Sigmoid colon (tissue), 7 donors: Measurements from ENCODE around the gene P3R3URF. TPM values are rescaled to one million over a fixed set of nuclear protein-coding genes. Genes with fewer than 3 reads are reported as not detected.
A peak's percentile ranks its signal among the peaks of the same experiment; 100 is the strongest.

Source experiments
- DNase-seq: peaks from one replicate; pipeline ENCODE4 v3.0.0-alpha.2; 2019
- H3K27ac ChIP-seq, 4 donors: fragments of 200-600 bp; sonication (generic); one replicate each; pipeline ENCODE4 v1.5.1; 2016 to 2019; ENCODE audit warnings: mild to moderate bottlenecking in 1 of 4
- H3K27me3 ChIP-seq, 3 donors: fragments of 200-600 bp; sonication (generic); one replicate each; pipeline ENCODE4 v1.5.1; 2019; ENCODE audit warnings: mild to moderate bottlenecking in 1 of 3
- H3K36me3 ChIP-seq, 4 donors: fragments of 200-600 bp; sonication (generic); one replicate each; pipeline ENCODE4 v1.5.1; 2016 to 2019
- H3K4me1 ChIP-seq, 4 donors: fragments of 200-600 bp; sonication (generic); one replicate each; pipeline ENCODE4 v1.5.1; 2017 to 2019
- H3K4me3 ChIP-seq, 4 donors: fragments of 200-600 bp; sonication (generic); one replicate each; pipeline ENCODE4 v1.5.1; 2017 to 2019; ENCODE audit warnings: mild to moderate bottlenecking in 2 of 4, moderate library complexity in 1 of 4
- H3K9me3 ChIP-seq, 4 donors: fragments of 200-600 bp in 3 of 4; sonication (generic) in 3 of 4; one replicate each; pipeline versions ENCODE4 v1.5.1 to v1.6.1; 2013 to 2019
- EP300 ChIP-seq, 4 donors: sonication (generic); formaldehyde crosslinking; IDR thresholded peaks; one replicate each; pipeline ENCODE4 v1.6.1; 2017; ENCODE audit warnings: antibody characterized with exemption in 4 of 4
- POLR2A ChIP-seq, 2 donors: fragments of 450-650 bp; IDR thresholded peaks; one replicate each; pipeline ENCODE4 v1.6.1; 2016; ENCODE audit warnings: antibody characterized with exemption in 2 of 2, mild to moderate bottlenecking in 2 of 2, moderate library complexity in 2 of 2
- POLR2AphosphoS5 ChIP-seq, 4 donors: sonication (generic); formaldehyde crosslinking; IDR thresholded peaks; one replicate each; pipeline ENCODE4 v1.6.1; 2017; ENCODE audit warnings: antibody characterized with exemption in 4 of 4
- WGBS, 2 donors: extraction: QIAGEN DNeasy Blood & Tissue Kit; methylation state at CpG; one replicate each; pipeline ENCODE4 v1.1.7; 2013; 5-methylcytosine and 5-hydroxymethylcytosine counted together
- intact Hi-C: fragments of 100-400 bp; cut with DNase I; formaldehyde crosslinking; loops from one replicate; pipeline ENCODE4 v1.15.1; 2023
- polyA plus RNA-seq, 3 donors: library from polyadenylated mRNA; stranded (reverse); fragments of 200-250 nt; gene quantifications; one replicate each; pipeline ENCODE4 v1.2.3, GENCODE V29; 2013
- small RNA-seq, 3 donors: library from RNA; depleted of rRNA; stranded (forward); fragments of <200 nt; gene quantifications; one replicate each; pipeline ENCODE3, GENCODE V24; 2016
- total RNA-seq, 4 donors: library from RNA; depleted of rRNA; stranded (reverse); fragments of >200 nt; gene quantifications; one replicate each; pipeline ENCODE4 v1.1.0, GENCODE V29; 2016
- TF ChIP-seq, protein P1 (sequence below), 4 experiments: fragments of 450-650 bp in 3 of 4; fragments of 200-600 bp in 1 of 4; IDR thresholded peaks; one replicate each; pipeline ENCODE4 v1.5.1; 2016 to 2019; ENCODE audit warnings: antibody characterized with exemption in 4 of 4, mild to moderate bottlenecking in 3 of 4, moderate library complexity in 2 of 4
- donor health status: healthy with polysubstance abuse.
- donor health status: Bipolar disorder and iron deficiency.
- donor health status: healthy.

The P3R3URF gene
- total and polyA plus RNA-seq, 7 donors = not detected

DNA sequence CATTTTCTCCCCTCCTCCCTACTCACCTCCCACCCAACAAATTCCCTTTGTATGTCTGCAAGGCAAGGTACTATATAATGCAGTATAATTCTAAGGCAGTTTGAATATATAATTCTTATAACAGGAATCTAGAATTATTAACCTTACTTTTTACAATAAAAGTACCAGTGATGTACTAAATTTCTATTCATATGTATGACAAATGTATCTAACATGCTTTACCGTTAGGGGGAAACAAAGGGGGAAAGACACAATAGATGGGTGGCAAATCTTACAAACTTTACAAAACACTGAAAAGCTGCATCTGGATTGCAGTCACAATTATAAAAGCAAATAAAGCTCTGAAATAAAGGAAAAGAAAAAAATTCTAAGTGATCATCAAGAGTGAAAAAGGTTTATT lies 46.2 kb downstream of the P3R3URF start:
- peaks cover 0 to 11% (median 0%) of the 10 kb centered on the region in 3 donors for H3K27me3 ChIP-seq
- WGBS, 2 donors = 55 to 69% methylated on average over 1 of the region's 1 CpG
- TF ChIP-seq, protein P1, sequence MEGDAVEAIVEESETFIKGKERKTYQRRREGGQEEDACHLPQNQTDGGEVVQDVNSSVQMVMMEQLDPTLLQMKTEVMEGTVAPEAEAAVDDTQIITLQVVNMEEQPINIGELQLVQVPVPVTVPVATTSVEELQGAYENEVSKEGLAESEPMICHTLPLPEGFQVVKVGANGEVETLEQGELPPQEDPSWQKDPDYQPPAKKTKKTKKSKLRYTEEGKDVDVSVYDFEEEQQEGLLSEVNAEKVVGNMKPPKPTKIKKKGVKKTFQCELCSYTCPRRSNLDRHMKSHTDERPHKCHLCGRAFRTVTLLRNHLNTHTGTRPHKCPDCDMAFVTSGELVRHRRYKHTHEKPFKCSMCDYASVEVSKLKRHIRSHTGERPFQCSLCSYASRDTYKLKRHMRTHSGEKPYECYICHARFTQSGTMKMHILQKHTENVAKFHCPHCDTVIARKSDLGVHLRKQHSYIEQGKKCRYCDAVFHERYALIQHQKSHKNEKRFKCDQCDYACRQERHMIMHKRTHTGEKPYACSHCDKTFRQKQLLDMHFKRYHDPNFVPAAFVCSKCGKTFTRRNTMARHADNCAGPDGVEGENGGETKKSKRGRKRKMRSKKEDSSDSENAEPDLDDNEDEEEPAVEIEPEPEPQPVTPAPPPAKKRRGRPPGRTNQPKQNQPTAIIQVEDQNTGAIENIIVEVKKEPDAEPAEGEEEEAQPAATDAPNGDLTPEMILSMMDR (IDR thresholded peaks at IDR 0.05) = no peak
- TF ChIP-seq POLR2AphosphoS5 (IDR thresholded peaks at IDR 0.05) (no peak), POLR2A (IDR thresholded peaks at IDR 0.05) (no peak), EP300 (IDR thresholded peaks at IDR 0.05) (no peak)
- H3K27ac ChIP-seq = peak overlapping the region in 2 of 4 donors; percentile 91 to 94
- H3K9me3 ChIP-seq = no peaks in the 10 kb centered on the region
- no peaks in the 10 kb centered on the region for H3K36me3 ChIP-seq
- H3K4me1 ChIP-seq = peaks cover 0 to 26% (median 8%) of the 10 kb centered on the region in 4 donors
- intact Hi-C loops = loop anchor here (5.0 kb wide), 1 partner anchor 93 kb away; no protein-coding TSS in a partner anchor
- peak overlapping the region in 2 of 4 donors; percentile 66 to 72 for H3K4me3 ChIP-seq
- no peak for DNase-seq

DNA sequence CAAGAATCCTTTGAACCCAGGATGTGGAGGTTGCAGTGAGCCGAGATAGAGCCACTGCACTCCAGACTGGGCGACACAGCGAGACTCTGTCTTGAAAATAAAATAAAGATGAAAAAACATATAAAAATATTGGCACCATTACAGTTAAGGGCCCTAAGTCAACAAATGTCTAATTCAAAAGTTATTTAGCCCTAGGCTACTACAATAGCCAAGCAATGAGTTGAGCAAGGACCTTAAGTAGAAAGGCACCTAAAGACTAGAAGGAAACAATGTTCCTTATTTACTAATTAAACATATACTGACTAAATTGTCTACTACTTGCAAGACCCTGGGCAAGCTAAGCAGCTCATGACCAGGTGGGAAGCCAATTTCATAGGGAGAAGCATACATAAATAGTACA lies 47.9 kb downstream of the P3R3URF start:
- 88 to 92% methylated on average over 3 of the region's 3 CpGs for WGBS, 2 donors
- Histone ChIP-seq H3K4me3 (no peak overlapping the region), H3K36me3 (no peaks in the 10 kb centered on the region), H3K27me3 (peaks cover 0 to 11% (median 0%) of the 10 kb centered on the region in 3 donors), H3K4me1 (peaks cover 0 to 14% (median under 1%) of the 10 kb centered on the region in 4 donors), H3K9me3 (no peaks in the 10 kb centered on the region), H3K27ac (no peak overlapping the region)
- TF ChIP-seq EP300 (IDR thresholded peaks at IDR 0.05) (no peak), POLR2A (IDR thresholded peaks at IDR 0.05) (no peak), POLR2AphosphoS5 (IDR thresholded peaks at IDR 0.05) (no peak)
- TF ChIP-seq, protein P1 (IDR thresholded peaks at IDR 0.05) = no peak
- DNase-seq = no peak
- intact Hi-C loops = no loop called here

Small RNA genes lying within 50 kb of the gene (small RNA-seq; reads per million reads assigned to genes)
- gene AL672043.1 = 0 reads per million in 3 donors

Other genes starting within 250 kb of the P3R3URF start
- gene PIK3R3, start 43.9 kb downstream of the P3R3URF start, total RNA-seq = 10 to 100 TPM in 2 of 4 donors, 1 to 10 TPM in 2; 6.2 to 11.6 (median 9.4) TPM
- 1 to 10 TPM; 2.4 to 7.0 (median 3.9) TPM for gene PIK3R3, start 43.9 kb downstream of the P3R3URF start, polyA plus RNA-seq
- gene TSPAN1, start 1.4 kb downstream of the P3R3URF start, total RNA-seq = 1 to 10 TPM in 2 of 4 donors, under 1 TPM in 2; 0.95 to 8.9 (median 2.2) TPM
- 1,000 to 10,000 TPM in 1 of 3 donors, 100 to 1,000 TPM in 2; 300 to 1,233 (median 443) TPM for gene TSPAN1, start 1.4 kb downstream of the P3R3URF start, polyA plus RNA-seq
- gene POMGNT1, start 21.9 kb upstream of the P3R3URF start, total RNA-seq = 10 to 100 TPM; 29.9 to 37.4 (median 33.5) TPM
- 10 to 100 TPM in 1 of 3 donors, 1 to 10 TPM in 2; 5.5 to 19.8 (median 9.0) TPM for gene POMGNT1, start 21.9 kb upstream of the P3R3URF start, polyA plus RNA-seq
- 10 to 100 TPM in 1 of 4 donors, 1 to 10 TPM in 3; 3.0 to 10.8 (median 9.2) TPM for gene LURAP1, start 26.8 kb upstream of the P3R3URF start, total RNA-seq
- gene LURAP1, start 26.8 kb upstream of the P3R3URF start, polyA plus RNA-seq = under 1 TPM in 2 of 3 donors, not detected in 1; 0.60 to 0.95 TPM
- gene RAD54L, start 71.3 kb upstream of the P3R3URF start, total RNA-seq = not detected
- gene RAD54L, start 71.3 kb upstream of the P3R3URF start, polyA plus RNA-seq = 10 to 100 TPM in 1 of 3 donors, 1 to 10 TPM in 1, not detected in 1; 1.4 to 11.2 TPM
- 10 to 100 TPM; 55.1 to 65.2 (median 64.3) TPM for gene LRRC41, start 127.1 kb upstream of the P3R3URF start, total RNA-seq
- gene LRRC41, start 127.1 kb upstream of the P3R3URF start, polyA plus RNA-seq = 10 to 100 TPM; 21.0 to 36.0 (median 28.0) TPM
- gene UQCRH, start 127.2 kb upstream of the P3R3URF start, total RNA-seq = 100 to 1,000 TPM; 414 to 610 (median 491) TPM
- gene UQCRH, start 127.2 kb upstream of the P3R3URF start, polyA plus RNA-seq = 1,000 to 10,000 TPM in 2 of 3 donors, 100 to 1,000 TPM in 1; 786 to 1,339 (median 1,078) TPM
- gene NSUN4, start 164.3 kb upstream of the P3R3URF start, total RNA-seq = 10 to 100 TPM; 11.4 to 18.6 (median 15.0) TPM
- gene NSUN4, start 164.3 kb upstream of the P3R3URF start, polyA plus RNA-seq = 10 to 100 TPM in 2 of 3 donors, 1 to 10 TPM in 1; 7.2 to 14.3 (median 10.6) TPM
- gene FAAH, start 217.8 kb upstream of the P3R3URF start, total RNA-seq = 10 to 100 TPM in 3 of 4 donors, 1 to 10 TPM in 1; 5.4 to 17.9 (median 13.5) TPM
- 10 to 100 TPM in 1 of 3 donors, 1 to 10 TPM in 2; 7.2 to 48.1 (median 7.8) TPM for gene FAAH, start 217.8 kb upstream of the P3R3URF start, polyA plus RNA-seq